Ishikawa (cell line): Measurements from ENCODE around the gene DSTN.

Experiments used
- CEBPB ChIP-seq: IDR thresholded peaks from 2 replicates; pipeline ENCODE4 v1.6.1; 2012
- CREB1 ChIP-seq: IDR thresholded peaks from 2 replicates; pipeline ENCODE4 v1.6.1; 2012; ENCODE audit warnings: low read depth
- EGR1 ChIP-seq: IDR thresholded peaks from 2 replicates; pipeline ENCODE4 v1.6.1; 2012
- EP300 ChIP-seq: IDR thresholded peaks from 2 replicates; pipeline ENCODE4 v1.6.1; 2012; ENCODE audit warnings: borderline replicate concordance
- FOXM1 ChIP-seq: IDR thresholded peaks from 2 replicates; pipeline ENCODE4 v1.6.1; 2012; ENCODE audit warnings: low read depth, borderline replicate concordance
- NFIC ChIP-seq: IDR thresholded peaks from 2 replicates; pipeline ENCODE4 v1.6.1; 2012
- RAD21 ChIP-seq: IDR thresholded peaks from 2 replicates; pipeline ENCODE4 v1.6.1; 2012; ENCODE audit warnings: low read depth
- TAF1 ChIP-seq: IDR thresholded peaks from 2 replicates; pipeline ENCODE4 v1.6.1; 2012; ENCODE audit warnings: low read depth, mild to moderate bottlenecking
- TCF12 ChIP-seq: IDR thresholded peaks from 2 replicates; pipeline ENCODE4 v1.6.1; 2012; ENCODE audit warnings: low read depth
- TEAD4 ChIP-seq: IDR thresholded peaks from 2 replicates; pipeline ENCODE4 v1.6.1; 2012
- YY1 ChIP-seq: IDR thresholded peaks from 2 replicates; pipeline ENCODE4 v1.6.1; 2012; ENCODE audit warnings: low read depth
- ZBTB7A ChIP-seq: IDR thresholded peaks from 2 replicates; pipeline ENCODE4 v1.6.1; 2012; ENCODE audit warnings: low read depth
- TF ChIP-seq, protein P1 (sequence below): IDR thresholded peaks from 2 replicates; pipeline ENCODE4 v1.6.1; 2012
- TF ChIP-seq, protein P2 (sequence below): IDR thresholded peaks from 2 replicates; pipeline ENCODE4 v1.6.1; 2012
- TF ChIP-seq, protein P3 (sequence below): IDR thresholded peaks from 2 replicates; pipeline ENCODE4 v1.6.1; 2012; ENCODE audit warnings: low read depth, mild to moderate bottlenecking

Gene DSTN

DNA sequence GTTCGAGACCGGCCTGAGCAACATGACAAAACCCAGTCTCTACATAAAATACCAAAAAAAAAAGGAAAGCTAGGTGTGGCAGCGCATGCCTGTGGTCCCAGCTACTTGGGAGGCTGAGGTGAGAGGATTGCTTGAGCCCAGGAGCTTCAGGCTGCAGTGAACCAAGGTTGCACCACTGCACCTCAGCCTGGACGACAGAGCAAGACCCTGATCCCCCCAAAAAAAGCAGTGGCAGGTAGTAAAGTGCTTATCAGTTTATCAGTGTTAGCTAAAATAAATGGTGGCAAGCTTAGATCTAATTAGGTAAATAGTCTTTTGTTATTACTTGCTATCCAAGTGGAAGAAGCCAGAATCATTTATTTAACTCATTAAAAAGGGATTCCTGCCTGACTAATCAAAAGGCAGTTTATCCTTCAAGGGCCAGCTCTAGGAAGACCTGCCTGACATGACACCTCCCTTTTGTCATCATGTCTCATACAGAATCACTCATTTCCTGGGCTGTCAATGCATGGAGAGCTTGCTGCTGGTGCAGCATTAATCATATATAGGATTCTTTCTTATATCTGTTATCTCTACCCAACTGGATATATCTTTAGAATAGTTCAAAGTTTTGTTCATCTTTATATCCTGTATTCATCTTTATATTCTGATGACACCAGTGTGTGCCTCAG is 9.6 kb downstream of the DSTN start:
- no peak for TF ChIP-seq TCF12
- TF ChIP-seq ZBTB7A: no peak
- TF ChIP-seq, protein P1, sequence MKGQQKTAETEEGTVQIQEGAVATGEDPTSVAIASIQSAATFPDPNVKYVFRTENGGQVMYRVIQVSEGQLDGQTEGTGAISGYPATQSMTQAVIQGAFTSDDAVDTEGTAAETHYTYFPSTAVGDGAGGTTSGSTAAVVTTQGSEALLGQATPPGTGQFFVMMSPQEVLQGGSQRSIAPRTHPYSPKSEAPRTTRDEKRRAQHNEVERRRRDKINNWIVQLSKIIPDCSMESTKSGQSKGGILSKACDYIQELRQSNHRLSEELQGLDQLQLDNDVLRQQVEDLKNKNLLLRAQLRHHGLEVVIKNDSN: no peak
- no peak for TF ChIP-seq YY1
- TF ChIP-seq CEBPB: no peak
- no peak for TF ChIP-seq EGR1
- TF ChIP-seq NFIC: no peak
- TF ChIP-seq CREB1: no peak
- no peak for TF ChIP-seq EP300
- TF ChIP-seq RAD21: no peak
- no peak for TF ChIP-seq TAF1
- TF ChIP-seq, protein P2, sequence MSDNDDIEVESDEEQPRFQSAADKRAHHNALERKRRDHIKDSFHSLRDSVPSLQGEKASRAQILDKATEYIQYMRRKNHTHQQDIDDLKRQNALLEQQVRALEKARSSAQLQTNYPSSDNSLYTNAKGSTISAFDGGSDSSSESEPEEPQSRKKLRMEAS: no peak
- TF ChIP-seq, protein P3, sequence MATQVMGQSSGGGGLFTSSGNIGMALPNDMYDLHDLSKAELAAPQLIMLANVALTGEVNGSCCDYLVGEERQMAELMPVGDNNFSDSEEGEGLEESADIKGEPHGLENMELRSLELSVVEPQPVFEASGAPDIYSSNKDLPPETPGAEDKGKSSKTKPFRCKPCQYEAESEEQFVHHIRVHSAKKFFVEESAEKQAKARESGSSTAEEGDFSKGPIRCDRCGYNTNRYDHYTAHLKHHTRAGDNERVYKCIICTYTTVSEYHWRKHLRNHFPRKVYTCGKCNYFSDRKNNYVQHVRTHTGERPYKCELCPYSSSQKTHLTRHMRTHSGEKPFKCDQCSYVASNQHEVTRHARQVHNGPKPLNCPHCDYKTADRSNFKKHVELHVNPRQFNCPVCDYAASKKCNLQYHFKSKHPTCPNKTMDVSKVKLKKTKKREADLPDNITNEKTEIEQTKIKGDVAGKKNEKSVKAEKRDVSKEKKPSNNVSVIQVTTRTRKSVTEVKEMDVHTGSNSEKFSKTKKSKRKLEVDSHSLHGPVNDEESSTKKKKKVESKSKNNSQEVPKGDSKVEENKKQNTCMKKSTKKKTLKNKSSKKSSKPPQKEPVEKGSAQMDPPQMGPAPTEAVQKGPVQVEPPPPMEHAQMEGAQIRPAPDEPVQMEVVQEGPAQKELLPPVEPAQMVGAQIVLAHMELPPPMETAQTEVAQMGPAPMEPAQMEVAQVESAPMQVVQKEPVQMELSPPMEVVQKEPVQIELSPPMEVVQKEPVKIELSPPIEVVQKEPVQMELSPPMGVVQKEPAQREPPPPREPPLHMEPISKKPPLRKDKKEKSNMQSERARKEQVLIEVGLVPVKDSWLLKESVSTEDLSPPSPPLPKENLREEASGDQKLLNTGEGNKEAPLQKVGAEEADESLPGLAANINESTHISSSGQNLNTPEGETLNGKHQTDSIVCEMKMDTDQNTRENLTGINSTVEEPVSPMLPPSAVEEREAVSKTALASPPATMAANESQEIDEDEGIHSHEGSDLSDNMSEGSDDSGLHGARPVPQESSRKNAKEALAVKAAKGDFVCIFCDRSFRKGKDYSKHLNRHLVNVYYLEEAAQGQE: no peak
- TF ChIP-seq FOXM1: no peak
- no peak for TF ChIP-seq TEAD4

DNA sequence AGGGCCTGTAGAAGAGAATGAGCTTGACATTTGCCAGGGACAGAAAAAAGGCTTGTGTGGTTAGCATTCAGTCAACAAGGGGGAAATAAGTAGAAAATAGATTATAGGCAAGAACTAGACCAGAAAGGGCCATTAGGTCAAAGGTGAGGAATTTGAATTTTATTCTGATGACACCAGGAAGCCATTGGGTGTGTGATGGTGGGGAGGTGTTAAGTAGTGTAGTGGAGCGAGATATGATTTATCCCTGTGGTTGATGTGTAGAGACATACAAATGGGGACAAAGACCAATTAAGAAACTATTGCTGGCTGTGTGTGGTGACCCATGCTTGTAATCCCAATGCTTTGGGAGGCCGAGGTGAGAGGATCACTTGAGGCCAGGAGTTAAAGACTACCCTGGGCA is 11.0 kb downstream of the DSTN start:
- TF ChIP-seq TAF1 (no peak), FOXM1 (no peak), TEAD4 (no peak), YY1 (no peak), EGR1 (no peak), EP300 (no peak), RAD21 (no peak), ZBTB7A (no peak), TCF12 (no peak), CREB1 (no peak), NFIC (no peak), CEBPB (no peak)
- TF ChIP-seq, protein P3: no peak
- TF ChIP-seq, protein P2: no peak
- TF ChIP-seq, protein P1: no peak

DNA sequence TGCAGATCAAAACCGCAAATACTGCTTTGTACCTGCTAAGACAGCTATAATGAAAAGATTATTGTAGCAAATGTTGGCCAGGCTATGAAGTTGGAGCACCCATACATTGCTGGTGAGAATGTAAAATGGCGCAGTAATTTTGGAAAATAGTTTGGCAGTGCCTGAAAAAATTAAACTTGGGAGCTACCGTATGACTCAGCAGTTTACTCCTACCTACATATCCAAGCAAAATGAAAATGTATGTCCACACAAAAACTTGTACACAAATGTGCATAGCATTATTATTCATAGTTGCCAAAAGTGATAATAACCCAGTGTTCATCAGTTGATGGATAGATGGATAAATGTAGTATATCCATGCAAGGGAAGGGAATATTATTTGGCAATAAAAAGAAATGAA is 13.3 kb downstream of the DSTN start:
- TF ChIP-seq TAF1 (no peak), TCF12 (no peak), CEBPB (no peak), EGR1 (no peak), CREB1 (no peak), TEAD4 (no peak), NFIC (no peak)
- TF ChIP-seq, protein P2: no peak
- TF ChIP-seq, protein P1: no peak

DNA sequence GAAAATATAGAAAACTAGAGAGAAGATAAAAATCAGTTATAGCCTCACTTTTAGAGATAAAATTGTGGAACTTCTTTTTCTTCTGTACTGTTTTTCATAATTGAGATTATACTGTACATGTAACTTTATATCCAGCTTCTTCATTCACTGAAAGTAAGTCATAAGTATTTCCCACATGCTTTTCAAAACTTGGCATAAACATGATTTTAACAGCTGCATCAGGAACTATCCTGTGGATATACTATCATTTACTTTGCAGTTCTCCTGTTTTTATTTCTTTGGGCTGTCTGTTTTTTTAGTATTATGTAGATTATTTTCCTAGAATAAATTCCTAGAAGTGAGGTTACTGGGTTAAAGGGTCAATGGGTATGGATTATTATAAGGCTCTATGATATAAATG is 14.8 kb downstream of the DSTN start:
- TF ChIP-seq TEAD4: no peak
- no peak for TF ChIP-seq EGR1
- no peak for TF ChIP-seq FOXM1
- no peak for TF ChIP-seq TCF12

DNA sequence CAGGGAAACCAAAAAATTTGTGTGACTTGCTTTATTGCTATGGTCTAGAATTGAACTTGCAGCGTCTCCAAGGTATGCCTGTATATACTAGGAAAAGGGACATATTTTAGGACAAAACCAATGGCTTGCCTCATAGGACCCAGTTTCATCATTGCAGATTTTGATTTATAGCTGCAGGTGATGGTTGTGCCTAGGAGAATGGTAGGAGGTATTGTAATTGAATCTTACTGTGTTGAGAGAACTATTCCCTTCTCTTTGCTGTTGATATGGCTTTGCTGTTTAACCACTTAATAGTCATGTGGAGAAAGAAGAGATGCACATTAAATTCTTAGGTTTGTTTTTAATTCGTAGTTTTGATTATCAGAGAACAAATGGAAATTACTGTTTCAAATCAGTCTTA is 16.4 kb downstream of the DSTN start:
- TF ChIP-seq TAF1: no peak
- no peak for TF ChIP-seq EGR1
- no peak for TF ChIP-seq TEAD4
- TF ChIP-seq TCF12: no peak
- TF ChIP-seq, protein P1: no peak
- no peak for TF ChIP-seq FOXM1
- TF ChIP-seq CEBPB: no peak
- no peak for TF ChIP-seq NFIC
